Stimulated activated naive CD4-positive, alpha-beta T cell (primary cell): ENCODE data around the gene ZNF41.
"Not testable (repeated sequence)": the region's sequence is repeated elsewhere in the genome, so short reads cannot be mapped to it uniquely, and the experiment has no call there.

Experiments used
- DNase-seq, 6 experiments: peaks; one replicate each; lab custom pipeline; 2025; lab: John Stamatoyannopoulos, UW

Gene ZNF41

GRCh38 chrX:47482512-47483305, at the start of gene ZNF41:
Gene ZNF41, minus strand, starts transcription at chrX:47483222. Its CDS starts 15,741 bp downstream, at chrX:47467481.
- DNase-seq, result peak; percentile 67 to 82 (median 76)

- DNase-seq, result no peak
Measured at GRCh38 chrX:47530049-47530448, 47.0 kb upstream of the ZNF41 start.

GRCh38 chrX:47529548-47529947, 46.5 kb upstream of the ZNF41 start:
- no peak for DNase-seq

- no peak for DNase-seq
Measured at GRCh38 chrX:47523713-47524166, 40.7 kb upstream of the ZNF41 start.

- DNase-seq, result peak; percentile 13 to 74 (median 66)
Measured at GRCh38 chrX:47523297-47523696, 40.3 kb upstream of the ZNF41 start.

GRCh38 chrX:47518144-47518543, 35.1 kb upstream of the ZNF41 start:
- no peak for DNase-seq

- DNase-seq, result no peak
Measured at GRCh38 chrX:47515941-47516665, 33.1 kb upstream of the ZNF41 start.

GRCh38 chrX:47514533-47515235, 31.7 kb upstream of the ZNF41 start:
- no peak for DNase-seq

- peak in 3 of 6 experiments; percentile 1 to 7 (median 5) for DNase-seq
Measured at GRCh38 chrX:47513034-47513965, 30.3 kb upstream of the ZNF41 start.

- DNase-seq, result not testable (repeated sequence)
Measured at GRCh38 chrX:47512383-47512782, 29.4 kb upstream of the ZNF41 start.

GRCh38 chrX:47507153-47507867, 24.3 kb upstream of the ZNF41 start:
- DNase-seq, result no peak

- DNase-seq, result no peak
Measured at GRCh38 chrX:47503151-47503550, 20.1 kb upstream of the ZNF41 start.

GRCh38 chrX:47502316-47503125, 19.5 kb upstream of the ZNF41 start:
- DNase-seq, result no peak

GRCh38 chrX:47501226-47502074, 18.4 kb upstream of the ZNF41 start:
- no peak for DNase-seq

GRCh38 chrX:47500554-47500953, 17.5 kb upstream of the ZNF41 start:
- DNase-seq, result no peak

- DNase-seq, result no peak
Measured at GRCh38 chrX:47499293-47499692, 16.3 kb upstream of the ZNF41 start.

GRCh38 chrX:47498411-47498810, 15.4 kb upstream of the ZNF41 start:
- no peak for DNase-seq

GRCh38 chrX:47497271-47497888, 14.4 kb upstream of the ZNF41 start:
- no peak for DNase-seq
